Natural killer cell treated with Interleukin-12 subunit alpha and Interleukin-12 subunit beta and Interleukin-15 and Interleukin-18, amount 100 ng/mL, for 72 hours (primary cell): ENCODE results near the gene MGLL. TPM values are rescaled to one million over a fixed set of nuclear protein-coding genes. Genes with fewer than 3 reads are reported as not detected.

Experiments
- ATAC-seq, 2 donors: fragments of 150-1000 bp; cut with Tn5 transposase in 1 of 2; sonication (Bioruptor Pico), chemical (Tn5 transposase) in 1 of 2; 2 replicates each; pipeline ENCODE4 v1.10.0; 2021
- DNase-seq: peaks from one replicate; pipeline ENCODE4 v3.0.0; 2022; ENCODE audit warnings: low spot score
- H3K27ac Mint-ChIP-seq, 2 donors: 1 replicate in 1 of 2; 2 replicates in 1 of 2; pipeline ENCODE4 v1.8.0; 2022; ENCODE audit warnings: mixed read lengths in 2 of 2, mild to moderate bottlenecking in 1 of 2, moderate library complexity in 1 of 2
- H3K27me3 Mint-ChIP-seq, 2 donors: 1 replicate in 1 of 2; 2 replicates in 1 of 2; pipeline ENCODE4 v1.8.0; 2022; ENCODE audit warnings: mixed read lengths in 2 of 2
- H3K36me3 Mint-ChIP-seq: one replicate; pipeline ENCODE4 v1.8.0; 2022; ENCODE audit warnings: mixed read lengths
- H3K4me1 Mint-ChIP-seq, 2 donors: 1 replicate in 1 of 2; 2 replicates in 1 of 2; pipeline ENCODE4 v1.8.0; 2022; ENCODE audit warnings: low read depth in 2 of 2, mixed read lengths in 2 of 2, mild to moderate bottlenecking in 1 of 2
- H3K4me3 Mint-ChIP-seq: one replicate; pipeline ENCODE4 v1.8.0; 2022; ENCODE audit warnings: mixed read lengths
- H3K9me3 Mint-ChIP-seq: 2 replicates; pipeline ENCODE4 v1.8.0; 2022; ENCODE audit warnings: mixed read lengths
- total RNA-seq, 2 donors: library from RNA; stranded (reverse); gene quantifications; one replicate each; pipeline ENCODE4 v1.2.3, GENCODE V29; 2022

MGLL gene
- total RNA-seq, 2 donors from 2014 or later: 2.1 to 3.2 TPM

DNA sequence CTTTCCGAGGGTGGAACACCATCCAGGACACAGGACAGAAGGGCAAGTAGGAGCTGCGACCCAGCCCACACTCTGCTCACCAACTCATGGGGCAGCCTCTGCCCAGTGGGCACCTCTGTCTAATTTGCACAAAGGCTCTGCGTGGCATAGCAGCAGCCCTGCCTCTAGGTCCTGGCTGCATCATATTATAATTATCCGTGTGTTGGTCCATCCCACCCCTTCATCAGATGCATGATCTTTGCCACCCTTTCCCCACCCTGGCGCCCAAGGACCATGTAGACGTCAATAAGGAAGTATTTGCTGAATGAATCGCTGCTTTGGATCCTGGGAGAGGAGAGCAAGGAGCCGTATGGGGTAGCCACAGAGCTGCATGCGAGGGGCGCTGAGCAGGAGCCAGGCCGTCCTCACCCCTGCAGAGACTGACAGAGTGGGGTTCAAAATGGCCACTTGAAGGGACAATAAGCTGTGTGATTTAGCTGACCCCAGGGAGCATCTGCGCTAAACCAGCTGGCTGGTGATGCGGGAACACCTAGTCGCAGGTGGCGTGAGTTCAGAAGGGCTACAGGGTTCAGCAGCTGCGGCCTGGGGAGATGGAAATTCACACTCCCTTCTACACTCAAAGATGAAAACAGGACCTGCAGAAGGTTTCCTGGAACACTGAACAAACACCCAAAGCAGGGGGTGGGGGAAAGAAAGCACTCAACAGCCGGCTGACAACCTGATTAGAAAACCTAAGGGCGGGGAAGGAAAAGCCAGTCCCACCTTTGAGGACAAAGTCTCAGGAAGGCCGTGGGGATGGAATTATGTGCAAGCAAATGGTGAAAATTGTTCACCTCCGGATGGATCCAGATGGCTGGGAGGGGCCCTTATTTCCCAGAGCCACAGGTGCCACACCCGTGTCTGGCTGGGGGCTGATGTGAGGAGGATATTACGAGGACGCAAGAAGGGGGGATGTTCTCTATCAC lies 6.4 kb downstream of the MGLL start:
- DNase-seq: no peak

DNA sequence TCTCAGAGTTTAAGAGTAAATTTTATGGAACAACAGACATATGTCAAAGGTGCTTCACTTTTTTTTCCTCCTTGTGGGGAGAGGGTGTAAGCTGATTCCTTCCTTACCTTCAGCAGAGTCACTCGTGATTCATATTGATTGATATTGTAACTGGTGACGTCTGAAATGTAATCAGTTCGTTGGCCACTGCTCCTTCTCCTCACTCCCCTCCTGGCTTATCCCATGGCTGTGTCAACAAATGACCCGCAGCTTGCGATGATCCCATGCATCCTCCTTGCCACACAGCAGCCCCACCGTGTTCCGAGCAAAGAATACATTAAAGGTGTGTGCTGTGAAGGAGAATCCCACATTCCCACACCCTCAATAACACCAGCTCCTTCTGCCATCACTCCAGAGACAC lies 7.3 kb downstream of the MGLL start:
- H3K4me3 Mint-ChIP-seq: no peak overlapping the region
- H3K4me1 Mint-ChIP-seq: peaks cover 0 to 4% of the 10 kb centered on the region in 2 donors
- ATAC-seq (no peak), DNase-seq (no peak)
- H3K27ac Mint-ChIP-seq: no peak overlapping the region
- H3K36me3 Mint-ChIP-seq: no peaks in the 10 kb centered on the region
- no peaks in the 10 kb centered on the region for H3K9me3 Mint-ChIP-seq
- peaks cover 0 to 3% of the 10 kb centered on the region in 2 donors for H3K27me3 Mint-ChIP-seq

More for the DNA sequence above, 6.4 kb downstream of the MGLL start:
- Mint-ChIP-seq H3K4me3 (no peak overlapping the region), H3K27me3 (peaks cover 6 to 12% of the 10 kb centered on the region in 2 donors), H3K9me3 (no peaks in the 10 kb centered on the region), H3K4me1 (peaks cover 0 to 5% of the 10 kb centered on the region in 2 donors), H3K27ac (no peak overlapping the region), H3K36me3 (no peaks in the 10 kb centered on the region)
- ATAC-seq: peak in 1 of 2 donors; percentile 34

DNA sequence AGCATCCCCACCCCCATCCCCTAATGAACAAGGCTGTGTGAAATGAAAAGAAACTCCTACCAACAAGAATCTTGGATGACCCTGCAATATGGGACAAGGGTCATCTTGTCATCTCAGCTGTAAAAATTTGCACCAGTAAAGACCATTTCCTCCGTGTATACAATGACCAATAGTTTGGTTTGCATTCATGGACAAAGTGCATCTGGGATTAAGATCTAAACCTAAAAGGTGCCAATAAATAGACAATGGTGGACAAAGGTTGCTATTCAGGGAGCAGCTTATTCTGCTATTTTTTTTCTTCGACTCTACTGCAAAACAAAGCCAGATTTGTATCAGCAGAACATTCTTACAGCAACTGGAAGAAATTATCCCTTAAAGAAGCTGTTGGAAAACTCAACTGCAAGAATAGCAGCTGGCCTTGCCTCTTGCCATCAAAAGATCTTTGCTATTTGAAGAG lies 8.0 kb downstream of the MGLL start:
- Mint-ChIP-seq H3K9me3 (no peaks in the 10 kb centered on the region), H3K4me1 (peaks cover 0 to 4% of the 10 kb centered on the region in 2 donors), H3K4me3 (no peak overlapping the region), H3K36me3 (no peaks in the 10 kb centered on the region), H3K27me3 (no peaks in the 10 kb centered on the region), H3K27ac (no peak overlapping the region)
- DNase-seq (no peak), ATAC-seq (no peak)

DNA sequence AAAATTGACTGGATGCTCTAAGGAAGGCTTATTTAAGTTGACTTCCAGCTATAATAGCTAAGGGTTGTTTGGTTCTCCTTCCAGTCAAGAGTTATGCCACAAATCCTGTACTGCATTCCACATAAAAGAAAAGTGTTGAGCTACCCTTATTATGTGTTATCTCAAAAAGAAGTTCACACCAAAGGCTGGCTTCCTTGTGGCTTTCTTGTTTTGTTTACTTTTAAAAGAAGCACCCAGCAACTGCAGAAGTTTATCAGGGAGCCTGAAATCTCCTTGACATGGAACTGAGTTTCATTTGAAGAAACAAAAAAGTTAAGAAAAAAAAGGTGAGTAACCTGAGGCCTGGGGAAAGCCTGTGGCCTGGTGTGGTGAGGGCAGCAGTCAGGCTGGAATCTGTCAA lies 10.2 kb downstream of the MGLL start:
- Mint-ChIP-seq H3K4me3 (no peak overlapping the region), H3K36me3 (no peaks in the 10 kb centered on the region), H3K27me3 (no peaks in the 10 kb centered on the region), H3K9me3 (no peaks in the 10 kb centered on the region), H3K27ac (no peak overlapping the region), H3K4me1 (peaks cover 0 to 15% of the 10 kb centered on the region in 2 donors)
- no peak for ATAC-seq
- no peak for DNase-seq

DNA sequence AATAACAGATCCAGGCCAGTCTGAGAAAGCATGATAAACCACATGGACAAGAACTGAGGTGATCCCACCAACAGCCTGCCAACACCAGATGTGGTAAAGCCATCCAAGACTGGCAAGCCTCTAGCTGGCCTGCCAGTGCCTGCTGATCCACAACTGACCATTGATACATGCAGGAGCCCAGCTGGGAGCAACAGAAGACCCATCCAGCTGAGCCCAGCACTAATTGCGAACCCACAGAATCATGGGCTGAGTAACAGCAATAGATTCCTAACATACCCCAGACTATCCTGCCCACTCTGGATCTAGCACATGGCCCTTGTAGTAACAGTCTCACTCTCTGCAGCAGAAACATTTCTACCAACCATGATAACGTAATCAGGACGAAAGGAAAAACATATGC lies 10.6 kb downstream of the MGLL start:
- H3K27ac Mint-ChIP-seq: no peak overlapping the region
- no peak for ATAC-seq
- H3K4me3 Mint-ChIP-seq: no peak overlapping the region
- no peaks in the 10 kb centered on the region for H3K27me3 Mint-ChIP-seq
- DNase-seq: no peak
- H3K36me3 Mint-ChIP-seq: no peaks in the 10 kb centered on the region
- no peaks in the 10 kb centered on the region for H3K9me3 Mint-ChIP-seq
- H3K4me1 Mint-ChIP-seq: peaks cover 0 to 15% of the 10 kb centered on the region in 2 donors

DNA sequence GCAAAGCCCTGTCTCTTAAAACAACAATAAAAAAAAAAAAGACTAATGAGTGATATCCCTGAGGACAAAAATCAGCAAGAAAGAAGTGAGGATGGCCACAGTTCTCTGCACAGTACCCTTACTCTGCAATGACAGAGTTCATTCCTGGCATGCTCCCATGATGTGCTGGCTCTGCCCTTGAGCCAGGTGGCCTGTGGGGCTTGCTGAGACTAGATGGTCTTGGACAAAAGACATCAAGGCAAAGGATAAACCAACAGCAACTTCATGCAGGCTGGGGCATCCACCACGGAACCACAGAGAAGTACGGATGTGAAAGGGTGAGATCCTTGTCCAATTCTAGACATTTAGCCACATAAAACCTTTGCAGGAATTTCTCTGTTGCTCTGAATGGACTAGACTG lies 12.7 kb downstream of the MGLL start:
- no peak for DNase-seq

DNA sequence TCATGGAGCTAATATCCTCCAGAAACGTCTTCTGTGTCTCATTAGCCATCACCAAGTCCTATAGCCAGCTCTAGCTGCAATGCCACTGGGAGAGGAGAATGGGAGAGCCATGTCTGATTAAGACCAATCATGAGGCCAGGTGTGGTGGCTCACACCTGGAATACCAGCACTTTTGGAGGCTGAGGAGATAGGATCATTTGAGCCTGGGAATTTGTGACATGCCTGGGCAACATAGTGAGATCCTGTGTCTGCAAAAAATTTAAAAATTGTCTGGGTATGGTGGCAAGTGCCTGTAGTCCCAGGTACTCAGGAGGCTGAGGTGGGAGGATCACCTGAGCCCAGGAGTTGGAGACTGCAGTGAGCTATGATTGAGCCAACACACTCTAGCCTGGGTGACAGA lies 13.1 kb downstream of the MGLL start:
- ATAC-seq (no peak), DNase-seq (no peak)
- H3K27me3 Mint-ChIP-seq: no peaks in the 10 kb centered on the region
- no peaks in the 10 kb centered on the region for H3K9me3 Mint-ChIP-seq
- no peak overlapping the region for H3K27ac Mint-ChIP-seq
- no peak overlapping the region for H3K4me3 Mint-ChIP-seq
- H3K36me3 Mint-ChIP-seq: no peaks in the 10 kb centered on the region
- H3K4me1 Mint-ChIP-seq: peaks cover 0 to 24% of the 10 kb centered on the region in 2 donors

More for the DNA sequence above, 12.7 kb downstream of the MGLL start:
- Mint-ChIP-seq H3K27me3 (no peaks in the 10 kb centered on the region), H3K36me3 (no peaks in the 10 kb centered on the region), H3K4me3 (no peak overlapping the region), H3K4me1 (peaks cover 0 to 21% of the 10 kb centered on the region in 2 donors), H3K27ac (no peak overlapping the region), H3K9me3 (no peaks in the 10 kb centered on the region)
- ATAC-seq: no peak

DNA sequence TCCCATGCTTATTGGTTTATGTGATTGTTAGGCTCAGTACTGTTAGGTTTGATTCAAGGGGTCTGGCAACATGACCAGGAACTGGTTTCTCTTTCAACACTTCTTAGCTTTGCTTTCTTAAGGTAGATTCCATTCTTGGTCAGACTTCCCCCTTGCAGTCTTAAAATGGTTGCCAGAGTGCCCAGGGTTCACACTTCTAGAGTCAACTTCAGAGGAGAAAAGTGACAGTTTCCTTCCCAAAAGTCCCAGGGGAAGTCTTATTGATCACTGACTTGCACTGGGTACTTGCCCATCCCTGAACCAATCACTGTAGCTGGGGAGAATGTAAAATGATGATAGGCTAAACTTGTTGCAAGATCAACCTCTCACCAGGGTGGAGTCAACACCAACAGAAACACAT lies 14.1 kb downstream of the MGLL start:
- ATAC-seq: peak; percentile 51 to 88

DNA sequence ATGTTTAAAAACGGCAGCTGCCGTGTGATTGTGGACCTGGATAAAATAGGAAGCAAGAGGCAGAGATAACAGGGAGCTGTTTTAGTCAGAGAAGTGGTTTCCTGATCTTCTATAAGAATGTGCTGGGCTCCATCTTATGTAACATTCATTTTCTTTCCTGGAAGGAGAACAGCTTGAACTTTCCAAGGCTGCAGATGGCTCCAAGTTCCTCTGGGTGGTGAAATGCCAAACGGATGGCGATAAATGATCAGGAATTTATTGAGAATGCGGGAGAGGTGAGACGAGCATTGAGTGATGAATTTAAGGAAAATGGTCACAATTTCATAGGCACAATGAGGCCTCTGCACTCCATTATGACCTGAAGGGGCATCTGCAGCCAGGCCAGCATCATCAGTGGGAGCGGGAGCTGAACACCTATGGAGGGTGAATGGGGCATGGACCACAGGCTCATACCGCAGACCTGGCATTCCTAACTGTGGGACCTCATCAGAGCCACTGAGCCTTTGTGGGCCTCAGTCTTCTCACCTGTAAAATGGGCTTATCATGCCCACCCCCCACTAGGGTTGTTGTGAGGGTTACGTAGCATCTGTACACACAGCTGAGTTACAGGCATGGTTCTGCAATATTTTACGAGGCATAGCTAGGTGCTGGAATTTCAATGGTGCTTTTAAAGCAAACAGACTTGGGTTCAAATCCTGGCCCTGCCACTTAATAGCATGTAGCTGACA lies 17.1 kb downstream of the MGLL start:
- no peaks in the 10 kb centered on the region for H3K9me3 Mint-ChIP-seq
- no peak overlapping the region for H3K4me3 Mint-ChIP-seq
- no peak for DNase-seq
- no peaks in the 10 kb centered on the region for H3K36me3 Mint-ChIP-seq
- H3K27ac Mint-ChIP-seq: peak overlapping the region in 1 of 2 donors; percentile 62
- no peaks in the 10 kb centered on the region for H3K27me3 Mint-ChIP-seq
- H3K4me1 Mint-ChIP-seq: peaks cover 7 to 27% of the 10 kb centered on the region in 2 donors
- no peak for ATAC-seq

More for the DNA sequence above, 14.1 kb downstream of the MGLL start:
- no peaks in the 10 kb centered on the region for H3K27me3 Mint-ChIP-seq
- H3K36me3 Mint-ChIP-seq: no peaks in the 10 kb centered on the region
- no peak for DNase-seq
- H3K27ac Mint-ChIP-seq: peak overlapping the region in 1 of 2 donors; percentile 85
- H3K4me3 Mint-ChIP-seq: no peak overlapping the region
- peaks cover 0 to 24% of the 10 kb centered on the region in 2 donors for H3K4me1 Mint-ChIP-seq
- H3K9me3 Mint-ChIP-seq: no peaks in the 10 kb centered on the region

DNA sequence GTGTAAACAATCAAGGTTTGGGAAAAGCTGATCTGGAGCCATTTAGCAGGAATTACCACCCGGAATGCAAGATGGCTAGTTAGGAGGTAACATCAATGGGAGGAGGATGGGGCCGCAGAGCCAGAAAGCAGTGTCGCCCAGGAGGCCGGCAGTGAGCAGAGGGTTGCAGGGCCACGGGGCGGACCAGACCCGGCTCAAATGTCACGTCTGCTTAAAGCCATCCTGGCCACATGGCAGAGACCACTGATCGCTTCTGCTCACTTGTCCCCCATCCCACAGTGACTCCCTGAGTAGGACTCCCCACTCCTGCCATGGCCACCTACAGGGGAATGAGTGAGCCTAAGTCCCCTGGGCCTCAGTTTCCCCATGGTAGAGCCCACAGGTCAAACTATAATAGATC lies 18.2 kb downstream of the MGLL start:
- H3K9me3 Mint-ChIP-seq: no peaks in the 10 kb centered on the region
- peaks cover 11 to 30% of the 10 kb centered on the region in 2 donors for H3K4me1 Mint-ChIP-seq
- no peak overlapping the region for H3K4me3 Mint-ChIP-seq
- DNase-seq (no peak), ATAC-seq (no peak)
- H3K27me3 Mint-ChIP-seq: no peaks in the 10 kb centered on the region
- H3K36me3 Mint-ChIP-seq: no peaks in the 10 kb centered on the region
- peak overlapping the region in 1 of 2 donors; percentile 62 for H3K27ac Mint-ChIP-seq

DNA sequence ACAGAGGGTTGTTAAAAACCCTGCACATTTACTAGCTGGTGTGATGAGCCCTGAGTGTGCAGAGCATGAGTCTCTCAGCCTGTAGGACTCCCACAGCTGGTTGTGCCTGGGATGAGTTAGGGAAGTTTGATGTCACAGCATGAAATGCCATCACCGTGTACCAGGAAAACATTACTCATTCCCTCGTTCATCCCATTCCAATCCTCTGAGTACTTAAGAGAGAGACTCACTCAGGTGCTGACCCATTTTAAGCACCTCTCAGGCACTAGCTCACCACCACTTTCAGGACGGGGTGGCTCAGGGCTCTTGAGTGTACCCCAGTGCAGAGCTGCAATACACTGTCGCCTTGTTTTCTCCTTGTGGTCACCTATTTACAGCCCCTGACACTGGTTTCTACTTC lies 18.7 kb downstream of the MGLL start:
- no peak overlapping the region for H3K27ac Mint-ChIP-seq
- no peaks in the 10 kb centered on the region for H3K27me3 Mint-ChIP-seq
- no peaks in the 10 kb centered on the region for H3K9me3 Mint-ChIP-seq
- H3K4me3 Mint-ChIP-seq: no peak overlapping the region
- ATAC-seq: no peak
- no peaks in the 10 kb centered on the region for H3K36me3 Mint-ChIP-seq
- H3K4me1 Mint-ChIP-seq: peaks cover 11 to 27% of the 10 kb centered on the region in 2 donors
- DNase-seq: no peak

DNA sequence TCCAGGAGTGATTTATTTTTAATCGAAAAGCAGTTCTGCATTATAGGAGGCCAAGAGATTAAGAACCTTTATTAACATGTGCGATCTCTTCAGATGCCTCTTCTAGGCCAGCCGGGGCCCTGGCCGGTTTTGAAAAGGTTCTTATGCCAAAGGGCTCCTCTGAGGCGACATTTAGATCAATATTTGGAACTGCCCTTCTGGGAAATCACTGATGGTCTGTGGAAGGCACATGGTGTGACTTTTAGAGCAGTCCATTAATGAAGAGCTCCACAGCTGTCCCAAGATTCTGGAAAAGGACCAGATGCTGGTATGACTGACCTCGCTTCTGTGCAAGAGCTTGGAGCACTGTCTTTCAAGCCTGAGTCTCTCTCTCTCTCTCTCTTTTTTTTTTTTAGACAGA lies 19.7 kb downstream of the MGLL start:
- ATAC-seq: no peak
- no peak overlapping the region for H3K4me3 Mint-ChIP-seq
- no peak overlapping the region for H3K27ac Mint-ChIP-seq
- H3K9me3 Mint-ChIP-seq: no peaks in the 10 kb centered on the region
- no peak for DNase-seq
- H3K4me1 Mint-ChIP-seq: peaks cover 11 to 19% of the 10 kb centered on the region in 2 donors
- H3K27me3 Mint-ChIP-seq: no peaks in the 10 kb centered on the region
- no peaks in the 10 kb centered on the region for H3K36me3 Mint-ChIP-seq

DNA sequence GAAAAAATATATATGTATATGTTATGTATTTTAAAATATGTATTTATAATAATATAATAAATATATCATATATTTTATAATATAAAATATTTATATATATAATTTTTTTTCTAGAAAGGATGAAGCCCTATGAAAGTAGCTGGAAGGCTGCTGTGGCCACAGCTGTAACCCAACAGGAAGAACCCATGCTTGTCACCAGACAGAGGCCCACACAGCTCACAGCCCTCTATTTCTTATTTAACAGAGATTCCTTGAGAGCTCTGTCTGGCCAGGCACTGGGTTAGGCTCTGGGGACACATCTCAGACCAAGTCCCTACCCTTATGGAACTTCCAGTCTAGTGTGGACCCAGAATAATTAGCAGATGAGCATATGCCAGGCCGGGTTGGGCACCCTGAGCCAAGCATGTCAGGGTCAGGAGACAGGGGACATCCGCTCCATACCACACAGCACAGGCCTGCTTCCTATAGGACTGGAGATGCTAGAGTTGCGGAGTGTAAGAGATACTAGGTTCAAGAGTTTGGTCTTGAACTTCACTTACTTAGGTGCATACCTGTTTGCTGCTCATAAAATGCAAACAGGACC lies 20.5 kb downstream of the MGLL start:
- Mint-ChIP-seq H3K27ac (no peak overlapping the region), H3K9me3 (no peaks in the 10 kb centered on the region), H3K4me1 (peaks cover 11 to 19% of the 10 kb centered on the region in 2 donors), H3K27me3 (no peaks in the 10 kb centered on the region), H3K4me3 (no peak overlapping the region), H3K36me3 (no peaks in the 10 kb centered on the region)
- no peak for DNase-seq
- no peak for ATAC-seq
